ENCODE measurements around the gene PCDH19.

DNA sequence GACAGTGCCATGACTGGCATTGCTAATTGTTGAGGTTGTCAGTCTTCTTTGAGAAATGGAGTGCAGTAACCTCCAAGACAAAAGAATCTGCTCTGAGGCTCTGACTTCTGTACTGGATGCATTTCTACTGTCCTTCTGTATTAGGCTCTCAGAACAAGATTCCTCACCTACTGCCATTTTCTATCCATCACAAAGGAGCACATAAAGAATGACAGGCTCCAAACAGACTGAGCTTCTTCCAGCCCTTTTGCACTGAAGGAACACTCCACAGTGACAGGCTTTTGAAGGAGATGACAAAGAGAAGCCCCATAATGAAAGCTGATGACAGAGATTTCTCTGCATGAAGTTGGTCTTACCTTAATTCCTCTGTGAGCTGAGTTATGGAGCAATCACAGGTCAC, 162.2 kb downstream of the PCDH19 start:
- TF ChIP-seq, protein P1, sequence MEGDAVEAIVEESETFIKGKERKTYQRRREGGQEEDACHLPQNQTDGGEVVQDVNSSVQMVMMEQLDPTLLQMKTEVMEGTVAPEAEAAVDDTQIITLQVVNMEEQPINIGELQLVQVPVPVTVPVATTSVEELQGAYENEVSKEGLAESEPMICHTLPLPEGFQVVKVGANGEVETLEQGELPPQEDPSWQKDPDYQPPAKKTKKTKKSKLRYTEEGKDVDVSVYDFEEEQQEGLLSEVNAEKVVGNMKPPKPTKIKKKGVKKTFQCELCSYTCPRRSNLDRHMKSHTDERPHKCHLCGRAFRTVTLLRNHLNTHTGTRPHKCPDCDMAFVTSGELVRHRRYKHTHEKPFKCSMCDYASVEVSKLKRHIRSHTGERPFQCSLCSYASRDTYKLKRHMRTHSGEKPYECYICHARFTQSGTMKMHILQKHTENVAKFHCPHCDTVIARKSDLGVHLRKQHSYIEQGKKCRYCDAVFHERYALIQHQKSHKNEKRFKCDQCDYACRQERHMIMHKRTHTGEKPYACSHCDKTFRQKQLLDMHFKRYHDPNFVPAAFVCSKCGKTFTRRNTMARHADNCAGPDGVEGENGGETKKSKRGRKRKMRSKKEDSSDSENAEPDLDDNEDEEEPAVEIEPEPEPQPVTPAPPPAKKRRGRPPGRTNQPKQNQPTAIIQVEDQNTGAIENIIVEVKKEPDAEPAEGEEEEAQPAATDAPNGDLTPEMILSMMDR (IDR thresholded peaks at IDR 0.05; ENCODE audit: insufficient read depth, low read length, poor library complexity, severe bottlenecking), result no peak
- TF ChIP-seq EZH2phosphoT487 (conservative IDR thresholded peaks at IDR 0.05; ENCODE audit: low read length), result no peak
